ENCODE data around the gene A2M.
A peak's percentile ranks its signal among the peaks of the same experiment; 100 is the strongest.

The A2M gene

GRCh38 chr12:9068086-9068485 lies 47.6 kb downstream of the A2M start:
- no peak overlapping the region for H4K5ac ChIP-seq (ENCODE audit: low read length)
- no peak overlapping the region for H3K23ac ChIP-seq (ENCODE audit: low read length)
- no CpG with 5 or more reads among the region's 1 CpG for WGBS (ENCODE audit: extremely low coverage, insufficient coverage, low lambda C conversion rate)
- H3K9ac ChIP-seq (ENCODE audit: low read length): no peak overlapping the region
- no peak overlapping the region for H3K18ac ChIP-seq (ENCODE audit: low read length)
- no peaks in the 10 kb centered on the region for H3K79me1 ChIP-seq (ENCODE audit: low read length)
- H3K79me2 ChIP-seq (ENCODE audit: control insufficient read depth, insufficient read depth, low read length): no peaks in the 10 kb centered on the region
- no peak for DNase-seq
- no peak overlapping the region for H3K27ac ChIP-seq (ENCODE audit: low read depth, low read length)
- H3K4me3 ChIP-seq (ENCODE audit: low read length): no peak overlapping the region
- no peak overlapping the region for H4K8ac ChIP-seq (ENCODE audit: low read depth, low read length)
- H2BK120ac ChIP-seq (ENCODE audit: low read depth, low read length): no peak overlapping the region
- no peak overlapping the region for H2BK5ac ChIP-seq (ENCODE audit: low read length)
- no peaks in the 10 kb centered on the region for H3K4me1 ChIP-seq (ENCODE audit: control insufficient read depth, low read depth, low read length)
- H3K36me3 ChIP-seq (ENCODE audit: control insufficient read depth, insufficient read depth, low read length): no peaks in the 10 kb centered on the region
- H2BK15ac ChIP-seq (replicated peaks; ENCODE audit: low read depth): no peak overlapping the region
- H3K56ac ChIP-seq (ENCODE audit: low read length): no peak overlapping the region
- no peaks in the 10 kb centered on the region for H3K27me3 ChIP-seq (ENCODE audit: insufficient read depth, low read length, poor library complexity)
- H2AK5ac ChIP-seq (ENCODE audit: low read length): no peak overlapping the region
- no peak overlapping the region for H3K4ac ChIP-seq (ENCODE audit: low read depth, low read length)
- no peak overlapping the region for H3K4me2 ChIP-seq (ENCODE audit: low read length)

- no peaks in the 10 kb centered on the region for H3K79me1 ChIP-seq (ENCODE audit: low read length)
- no peak overlapping the region for H2AK5ac ChIP-seq (ENCODE audit: low read length)
- no peaks in the 10 kb centered on the region for H3K36me3 ChIP-seq (ENCODE audit: control insufficient read depth, insufficient read depth, low read length)
Observed at GRCh38 chr12:9066755-9067423, 48.8 kb downstream of the A2M start.

GRCh38 chr12:9066183-9066623 lies 49.5 kb downstream of the A2M start:
- H3K23ac ChIP-seq (ENCODE audit: low read length): no peak overlapping the region
- no peak for DNase-seq
- no peaks in the 10 kb centered on the region for H3K79me2 ChIP-seq (ENCODE audit: control insufficient read depth, insufficient read depth, low read length)
- H2BK120ac ChIP-seq (ENCODE audit: low read depth, low read length): no peak overlapping the region
- H3K56ac ChIP-seq (ENCODE audit: low read length): no peak overlapping the region
- no peaks in the 10 kb centered on the region for H3K36me3 ChIP-seq (ENCODE audit: control insufficient read depth, insufficient read depth, low read length)
- no CpG with 5 or more reads among the region's 9 CpGs for WGBS (ENCODE audit: extremely low coverage, insufficient coverage, low lambda C conversion rate)
- no peak overlapping the region for H3K9ac ChIP-seq (ENCODE audit: low read length)
- no peaks in the 10 kb centered on the region for H3K79me1 ChIP-seq (ENCODE audit: low read length)
- H3K4me2 ChIP-seq (ENCODE audit: low read length): no peak overlapping the region
- no peak overlapping the region for H2BK5ac ChIP-seq (ENCODE audit: low read length)
- H3K27me3 ChIP-seq (ENCODE audit: insufficient read depth, low read length, poor library complexity): no peaks in the 10 kb centered on the region
- H3K18ac ChIP-seq (ENCODE audit: low read length): no peak overlapping the region
- no peak overlapping the region for H3K27ac ChIP-seq (ENCODE audit: low read depth, low read length)
- H4K8ac ChIP-seq (ENCODE audit: low read depth, low read length): no peak overlapping the region
- H4K5ac ChIP-seq (ENCODE audit: low read length): no peak overlapping the region
- no peak overlapping the region for H3K4me3 ChIP-seq (ENCODE audit: low read length)
- no peak overlapping the region for H3K4ac ChIP-seq (ENCODE audit: low read depth, low read length)
- H3K4me1 ChIP-seq (ENCODE audit: control insufficient read depth, low read depth, low read length): no peaks in the 10 kb centered on the region
- H2AK5ac ChIP-seq (ENCODE audit: low read length): no peak overlapping the region
- no peak overlapping the region for H2BK15ac ChIP-seq (replicated peaks; ENCODE audit: low read depth)

More at GRCh38 chr12:9066755-9067423, 48.8 kb downstream of the A2M start:
- H3K4me3 ChIP-seq (ENCODE audit: low read length): no peak overlapping the region
- no peak overlapping the region for H4K8ac ChIP-seq (ENCODE audit: low read depth, low read length)
- H3K4me1 ChIP-seq (ENCODE audit: control insufficient read depth, low read depth, low read length): no peaks in the 10 kb centered on the region
- H3K23ac ChIP-seq (ENCODE audit: low read length): no peak overlapping the region
- no peak overlapping the region for H2BK120ac ChIP-seq (ENCODE audit: low read depth, low read length)
- H3K9ac ChIP-seq (ENCODE audit: low read length): no peak overlapping the region
- H2BK15ac ChIP-seq (replicated peaks; ENCODE audit: low read depth): no peak overlapping the region
- H3K18ac ChIP-seq (ENCODE audit: low read length): no peak overlapping the region
- H3K4ac ChIP-seq (ENCODE audit: low read depth, low read length): no peak overlapping the region
- no peak overlapping the region for H2BK5ac ChIP-seq (ENCODE audit: low read length)
- no peaks in the 10 kb centered on the region for H3K27me3 ChIP-seq (ENCODE audit: insufficient read depth, low read length, poor library complexity)
- H4K5ac ChIP-seq (ENCODE audit: low read length): no peak overlapping the region
- no peak overlapping the region for H3K27ac ChIP-seq (ENCODE audit: low read depth, low read length)
- no CpG with 5 or more reads among the region's 3 CpGs for WGBS (ENCODE audit: extremely low coverage, insufficient coverage, low lambda C conversion rate)
- no peaks in the 10 kb centered on the region for H3K79me2 ChIP-seq (ENCODE audit: control insufficient read depth, insufficient read depth, low read length)
- no peak overlapping the region for H3K4me2 ChIP-seq (ENCODE audit: low read length)
- DNase-seq: no peak
- H3K56ac ChIP-seq (ENCODE audit: low read length): no peak overlapping the region

- Histone ChIP-seq H2BK15ac (replicated peaks; ENCODE audit: low read depth) (no peak overlapping the region), H4K8ac (ENCODE audit: low read depth, low read length) (no peak overlapping the region), H3K27me3 (ENCODE audit: insufficient read depth, low read length, poor library complexity) (no peaks in the 10 kb centered on the region), H3K18ac (ENCODE audit: low read length) (no peak overlapping the region), H3K56ac (ENCODE audit: low read length) (peak overlapping the region; percentile 81), H3K79me1 (ENCODE audit: low read length) (no peaks in the 10 kb centered on the region), H2AK5ac (ENCODE audit: low read length) (no peak overlapping the region), H2BK120ac (ENCODE audit: low read depth, low read length) (no peak overlapping the region), H3K36me3 (ENCODE audit: control insufficient read depth, insufficient read depth, low read length) (no peaks in the 10 kb centered on the region), H3K4me2 (ENCODE audit: low read length) (no peak overlapping the region), H3K4me1 (ENCODE audit: control insufficient read depth, low read depth, low read length) (no peaks in the 10 kb centered on the region), H3K4me3 (ENCODE audit: low read length) (no peak overlapping the region), H3K4ac (ENCODE audit: low read depth, low read length) (no peak overlapping the region), H4K5ac (ENCODE audit: low read length) (no peak overlapping the region), H3K23ac (ENCODE audit: low read length) (no peak overlapping the region), H3K27ac (ENCODE audit: low read depth, low read length) (no peak overlapping the region), H3K79me2 (ENCODE audit: control insufficient read depth, insufficient read depth, low read length) (no peaks in the 10 kb centered on the region), H2BK5ac (ENCODE audit: low read length) (no peak overlapping the region), H3K9ac (ENCODE audit: low read length) (peak overlapping the region; percentile 64)
- peak; percentile 15 for DNase-seq
- no CpG with 5 or more reads among the region's 1 CpG for WGBS (ENCODE audit: extremely low coverage, insufficient coverage, low lambda C conversion rate)
Observed at GRCh38 chr12:9065607-9065856, 50.2 kb downstream of the A2M start.

GRCh38 chr12:9064815-9065606 lies 50.7 kb downstream of the A2M start:
- Histone ChIP-seq H3K36me3 (ENCODE audit: control insufficient read depth, insufficient read depth, low read length) (no peaks in the 10 kb centered on the region), H3K79me2 (ENCODE audit: control insufficient read depth, insufficient read depth, low read length) (no peaks in the 10 kb centered on the region), H3K27me3 (ENCODE audit: insufficient read depth, low read length, poor library complexity) (no peaks in the 10 kb centered on the region), H2BK5ac (ENCODE audit: low read length) (peak overlapping the region; percentile 34), H3K4me2 (ENCODE audit: low read length) (peak overlapping the region; percentile 68), H4K5ac (ENCODE audit: low read length) (no peak overlapping the region), H3K56ac (ENCODE audit: low read length) (peak overlapping the region; percentile 96), H2BK15ac (replicated peaks; ENCODE audit: low read depth) (no peak overlapping the region), H3K9ac (ENCODE audit: low read length) (peak overlapping the region; percentile 91), H4K8ac (ENCODE audit: low read depth, low read length) (peak overlapping the region; percentile 83), H3K4me1 (ENCODE audit: control insufficient read depth, low read depth, low read length) (no peaks in the 10 kb centered on the region), H3K79me1 (ENCODE audit: low read length) (no peaks in the 10 kb centered on the region), H3K18ac (ENCODE audit: low read length) (peak overlapping the region; percentile 75), H2AK5ac (ENCODE audit: low read length) (no peak overlapping the region), H3K27ac (ENCODE audit: low read depth, low read length) (peak overlapping the region; percentile 89), H2BK120ac (ENCODE audit: low read depth, low read length) (no peak overlapping the region), H3K23ac (ENCODE audit: low read length) (no peak overlapping the region), H3K4me3 (ENCODE audit: low read length) (peak overlapping the region; percentile 74), H3K4ac (ENCODE audit: low read depth, low read length) (peak overlapping the region; percentile 77)
- no CpG with 5 or more reads among the region's 45 CpGs for WGBS (ENCODE audit: extremely low coverage, insufficient coverage, low lambda C conversion rate)
- DNase-seq: peak; percentile 91

Measured in mesendoderm (in vitro differentiated cells).